ENCODE data around the gene HMX2. TPM values are rescaled to one million over a fixed set of nuclear protein-coding genes. Genes with fewer than 3 reads are reported as not detected.

The HMX2 gene
- total RNA-seq, 1 experiment from 2014 or later = 0.46 TPM

DNA sequence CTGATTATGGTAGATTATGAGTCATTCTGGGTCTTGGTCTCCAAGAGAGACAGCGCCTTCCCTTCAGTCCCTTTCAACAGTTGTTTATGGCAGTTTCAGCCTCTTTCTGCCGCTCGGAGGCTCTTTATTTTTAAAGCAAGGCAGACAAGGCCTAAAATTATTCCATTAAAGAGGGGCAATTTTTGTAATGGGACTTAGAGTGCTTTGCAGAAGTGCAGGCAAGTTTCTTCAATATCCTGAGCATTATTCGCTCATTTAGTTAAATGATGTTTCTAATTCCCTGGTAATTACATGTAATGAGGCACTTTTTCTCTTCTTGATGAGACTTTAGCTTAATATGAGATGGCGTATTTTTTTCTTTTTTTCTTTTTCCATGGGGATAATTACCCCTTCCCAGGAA, 39.8 kb downstream of the HMX2 start:
- Histone ChIP-seq H3K79me1 (ENCODE audit: insufficient read depth, low read depth, low read length, poor library complexity, severe bottlenecking) (no peaks in the 10 kb centered on the region), H3K27me3 (ENCODE audit: insufficient read depth, low read length) (no peaks in the 10 kb centered on the region), H2BK5ac (ENCODE audit: insufficient read length, low read length) (no peak overlapping the region), H4K91ac (ENCODE audit: insufficient read length, low read depth, low read length) (no peak overlapping the region), H3K23me2 (ENCODE audit: insufficient read length, low read depth, low read length, poor library complexity, severe bottlenecking) (no peaks in the 10 kb centered on the region), H3K23ac (ENCODE audit: insufficient read length, low read depth, low read length) (no peak overlapping the region), H4K8ac (replicated peaks; ENCODE audit: insufficient read length, low read depth, low read length) (no peak overlapping the region), H3K56ac (ENCODE audit: insufficient read length, low read depth, low read length) (no peak overlapping the region), H3K79me2 (ENCODE audit: insufficient read depth, low read length) (0 out of 2 replicates have a peak, but pooled peaks cover 1% of the 10 kb centered on the region), H2AK5ac (ENCODE audit: insufficient read length, low read length) (no peak overlapping the region), H4K20me1 (ENCODE audit: control insufficient read depth, insufficient read depth, insufficient read length) (no peaks in the 10 kb centered on the region), H2BK12ac (ENCODE audit: insufficient read length, low read depth, low read length) (no peak overlapping the region), H2BK20ac (ENCODE audit: low read depth, low read length, poor library complexity, severe bottlenecking) (no peak overlapping the region), H3T11ph (ENCODE audit: low read length) (no peak overlapping the region), H2BK120ac (ENCODE audit: low read depth, low read length, poor library complexity, severe bottlenecking) (no peak overlapping the region), H3K18ac (ENCODE audit: insufficient read length, low read depth, low read length) (no peak overlapping the region), H3K27ac (ENCODE audit: insufficient read length, low read depth, low read length) (no peak overlapping the region), H3K4ac (ENCODE audit: low read depth, low read length) (no peak overlapping the region), H2AFZ (ENCODE audit: low read length) (no peak overlapping the region), H3K9me3 (ENCODE audit: control insufficient read depth, low read depth, low read length) (no peaks in the 10 kb centered on the region), H3K9ac (ENCODE audit: extremely low read depth, insufficient read length, low read length) (no peak overlapping the region), H3K14ac (ENCODE audit: insufficient read depth, low read length) (no peak overlapping the region), H3K4me2 (ENCODE audit: insufficient read depth, insufficient read length, low read length) (no peak overlapping the region), H3K4me1 (ENCODE audit: insufficient read depth, low read length) (peaks cover 6% of the 10 kb centered on the region; the same call in 1 of the 2 replicates), H2BK15ac (ENCODE audit: low read depth, low read length) (no peak overlapping the region), H4K5ac (ENCODE audit: insufficient read length, low read depth, low read length) (no peak overlapping the region)
- Mint-ChIP-seq H3K4me1 (peaks cover 9 to 11% of the 10 kb centered on the region in 2 experiments), H3K27ac (no peak overlapping the region; a peak in 1 of 7 replicates), H3K4me3 (no peak overlapping the region), H3K36me3 (ENCODE audit: insufficient read depth in 1 of 3, low read depth in 3 of 3) (peaks cover 17 to 34% (median 27%) of the 10 kb centered on the region in 3 experiments), H3K9me3 (peaks cover 6 to 8% of the 10 kb centered on the region in 2 experiments; a peak in 2 of 5 replicates), H3K27me3 (ENCODE audit: low read depth) (no peaks in the 10 kb centered on the region)
- no peak for DNase-seq
- TF ChIP-seq CTCF (conservative IDR thresholded peaks at IDR 0.05) = no peak
- WGBS (ENCODE audit: extremely low coverage, insufficient read length, low lambda C conversion rate) = no CpG with 5 or more reads among the region's 5 CpGs
